Measurements from ENCODE around the gene OSTN.

OSTN gene

DNA sequence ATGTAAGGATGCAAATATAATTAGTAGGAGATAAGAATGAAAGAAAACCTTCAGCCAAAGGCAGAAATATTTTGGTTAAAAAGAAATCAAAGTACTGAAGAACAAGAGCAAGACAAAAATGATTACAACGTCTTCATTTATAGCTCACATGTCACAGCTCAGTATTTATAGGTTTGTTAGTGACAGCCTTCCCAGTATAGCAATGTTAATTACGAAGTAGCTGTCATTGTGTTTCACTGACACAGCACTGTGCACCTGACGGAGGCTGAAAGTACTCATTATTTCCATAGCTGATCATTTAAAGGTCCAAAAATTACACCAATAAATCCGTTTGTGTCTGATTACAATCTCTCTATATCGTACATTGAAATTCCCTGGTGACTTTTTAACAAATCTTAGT, 561 bp upstream of the OSTN start:
- no peaks in the 10 kb centered on the region for H3K9me3 Mint-ChIP-seq
- H3K27me3 Mint-ChIP-seq, result no peaks in the 10 kb centered on the region
- no peak for ATAC-seq
- H3K27ac Mint-ChIP-seq, result no peak overlapping the region
- no peak for DNase-seq
- H3K4me3 Mint-ChIP-seq, result no peak overlapping the region
- H3K4me1 Mint-ChIP-seq, result no peaks in the 10 kb centered on the region

DNA sequence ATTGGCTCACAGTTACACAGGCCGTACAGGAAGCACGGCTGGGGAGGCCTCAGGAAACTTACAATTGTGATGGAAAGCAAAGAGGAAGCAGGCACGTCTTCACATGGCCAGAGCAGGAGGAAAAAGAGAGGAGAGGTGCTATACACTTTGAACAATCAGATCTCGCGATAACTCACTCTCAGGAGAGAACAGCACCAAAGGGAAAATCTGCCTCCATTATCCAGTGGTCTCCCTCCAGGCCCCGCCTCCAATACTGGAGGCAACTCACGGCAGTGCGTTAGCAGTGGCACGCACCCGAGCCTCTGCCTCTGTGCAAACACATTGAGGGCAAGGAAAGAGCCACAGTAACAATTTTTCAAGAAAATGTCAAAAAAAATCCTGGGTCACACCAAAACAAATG, 11.0 kb downstream of the OSTN start:
- Mint-ChIP-seq H3K4me3 (no peak overlapping the region), H3K27me3 (no peaks in the 10 kb centered on the region), H3K9me3 (peaks cover 0 to 1% of the 10 kb centered on the region in 2 donors), H3K4me1 (no peaks in the 10 kb centered on the region), H3K27ac (no peak overlapping the region)
- DNase-seq (no peak), ATAC-seq (no peak)

DNA sequence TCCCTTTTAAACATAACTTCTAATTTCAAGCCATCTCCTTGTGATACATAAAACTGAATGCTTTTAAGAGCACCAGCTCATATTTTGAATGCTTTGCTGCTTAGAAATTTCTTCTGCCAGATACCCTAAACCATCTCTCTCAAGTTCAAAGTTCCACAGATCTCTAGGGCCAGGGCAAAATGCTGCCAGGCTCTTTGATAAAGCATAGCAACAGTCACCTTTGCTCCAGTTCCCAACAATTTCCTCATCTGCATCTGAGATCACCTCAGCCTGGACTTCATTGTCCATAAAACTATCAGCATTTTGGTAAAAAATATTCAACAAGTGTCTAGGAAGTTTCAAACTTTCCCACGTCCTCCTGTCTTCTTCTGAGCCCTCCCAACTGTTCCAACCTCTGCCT, 17.5 kb downstream of the OSTN start:
- Mint-ChIP-seq H3K27me3 (no peaks in the 10 kb centered on the region), H3K9me3 (peaks cover 10 to 27% of the 10 kb centered on the region in 2 donors), H3K4me3 (no peak overlapping the region), H3K4me1 (no peaks in the 10 kb centered on the region), H3K27ac (no peak overlapping the region)
- DNase-seq (no peak), ATAC-seq (no peak)

DNA sequence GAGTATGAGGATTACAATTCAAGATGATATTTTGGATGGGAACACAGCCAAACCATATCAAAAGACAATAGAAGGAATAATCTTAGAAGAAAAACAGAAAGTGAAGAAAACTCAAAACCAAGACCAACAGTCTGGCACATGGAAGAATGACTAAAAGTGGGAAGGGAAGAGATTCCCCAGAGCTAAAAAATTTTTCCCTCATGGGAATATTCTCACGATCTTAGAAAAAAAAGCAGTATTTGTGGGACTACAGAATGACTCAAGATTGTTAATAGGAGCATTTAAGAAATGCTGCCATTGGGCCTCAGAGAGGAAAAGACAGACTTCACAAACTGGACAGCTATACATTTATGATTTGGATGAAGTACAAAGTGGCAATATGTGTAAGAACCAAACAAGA, 18.3 kb downstream of the OSTN start:
- DNase-seq, result no peak
- no peaks in the 10 kb centered on the region for H3K27me3 Mint-ChIP-seq
- peaks cover 10 to 27% of the 10 kb centered on the region in 2 donors for H3K9me3 Mint-ChIP-seq
- H3K27ac Mint-ChIP-seq, result peak overlapping the region in 1 of 2 donors; percentile 20
- ATAC-seq, result no peak
- no peaks in the 10 kb centered on the region for H3K4me1 Mint-ChIP-seq
- H3K4me3 Mint-ChIP-seq, result no peak overlapping the region

DNA sequence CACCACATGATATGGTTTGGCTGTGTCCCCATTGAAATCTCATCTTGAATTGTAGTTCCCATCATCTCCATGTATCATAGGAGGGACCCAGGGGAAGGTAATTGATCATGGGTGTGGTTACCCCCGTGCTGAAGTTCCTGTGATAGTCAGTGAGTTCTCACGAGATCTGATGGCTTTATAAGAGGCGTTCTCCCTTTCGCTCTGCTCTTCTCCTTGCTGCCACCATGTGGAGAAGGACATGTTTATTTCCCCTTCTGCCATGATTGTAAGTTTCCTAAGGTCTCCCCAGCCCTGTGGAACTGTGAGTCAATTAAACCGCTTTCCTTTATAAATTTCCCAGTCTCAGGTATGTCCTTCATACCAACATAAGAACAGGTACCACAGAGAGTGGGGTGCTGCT, 21.9 kb downstream of the OSTN start:
- DNase-seq (no peak), ATAC-seq (no peak)
- Mint-ChIP-seq H3K9me3 (peaks cover 10 to 20% of the 10 kb centered on the region in 2 donors), H3K27ac (no peak overlapping the region), H3K27me3 (no peaks in the 10 kb centered on the region), H3K4me3 (no peak overlapping the region), H3K4me1 (no peaks in the 10 kb centered on the region)

DNA sequence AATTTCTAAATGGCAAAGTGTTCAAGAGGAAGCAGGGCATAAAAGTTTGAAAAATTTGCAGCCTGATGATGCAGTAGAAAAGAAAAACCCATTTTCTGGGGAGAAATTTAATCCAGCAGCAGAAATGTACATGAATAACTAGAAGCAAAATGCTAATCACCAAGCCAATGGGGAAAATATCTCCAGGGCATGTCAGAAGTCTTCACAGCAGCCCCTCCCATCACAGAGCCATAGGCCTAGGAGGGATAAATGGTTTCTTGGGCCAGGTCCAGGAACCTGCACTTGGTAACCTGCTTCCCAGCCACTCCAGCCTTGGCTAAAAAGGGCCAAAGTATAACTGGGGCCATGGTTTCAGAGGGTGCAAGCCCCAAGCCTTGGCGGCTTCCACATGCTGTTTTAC, 22.6 kb downstream of the OSTN start:
- Mint-ChIP-seq H3K27ac (no peak overlapping the region), H3K4me3 (no peak overlapping the region), H3K4me1 (no peaks in the 10 kb centered on the region), H3K9me3 (peaks cover 8 to 15% of the 10 kb centered on the region in 2 donors), H3K27me3 (no peaks in the 10 kb centered on the region)
- DNase-seq, result no peak
- no peak for ATAC-seq

DNA sequence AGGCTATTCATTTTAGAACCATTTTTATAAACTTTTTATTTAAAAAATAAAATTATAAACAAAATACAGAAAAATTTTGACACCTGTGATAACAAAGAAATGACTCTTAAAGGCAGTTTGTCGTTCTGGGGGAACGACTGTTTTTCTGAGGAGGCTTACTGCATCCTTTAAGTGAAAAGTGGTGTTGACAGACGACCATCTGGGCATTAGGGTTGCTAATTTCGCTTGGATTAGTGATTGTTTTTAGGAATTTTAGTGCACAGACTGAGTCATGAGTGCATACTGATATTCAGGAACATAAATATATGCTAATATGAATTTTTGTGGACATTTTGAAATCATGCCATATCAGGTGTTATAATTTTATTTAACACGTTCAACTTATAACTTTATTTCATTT, 28.5 kb downstream of the OSTN start:
- Mint-ChIP-seq H3K27ac (no peak overlapping the region), H3K27me3 (no peaks in the 10 kb centered on the region), H3K4me3 (no peak overlapping the region), H3K9me3 (no peaks in the 10 kb centered on the region), H3K4me1 (no peaks in the 10 kb centered on the region)
- no peak for ATAC-seq
- no peak for DNase-seq

DNA sequence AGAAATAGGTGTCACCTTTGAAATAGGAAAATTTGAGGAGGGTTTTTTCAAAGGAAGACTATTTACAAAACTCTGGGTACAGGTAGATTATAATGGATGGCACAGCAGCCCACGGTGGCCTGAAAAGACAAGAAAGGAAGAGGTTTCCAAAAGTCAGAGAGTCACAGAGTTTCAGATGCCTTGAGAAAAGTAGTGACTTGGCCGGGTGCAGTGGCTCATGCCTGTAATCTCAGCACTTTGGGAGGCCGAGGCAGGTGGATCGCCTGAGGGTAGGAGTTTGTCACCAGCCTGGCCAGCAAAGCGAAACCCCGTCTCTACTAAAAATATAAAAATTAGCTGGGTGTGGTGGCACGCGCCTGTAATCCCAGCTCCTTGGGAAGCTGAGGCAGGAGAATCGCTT, 35.2 kb downstream of the OSTN start:
- Mint-ChIP-seq H3K4me1 (peaks cover 4% of the 10 kb centered on the region), H3K27me3 (no peaks in the 10 kb centered on the region), H3K27ac (peak overlapping the region in 1 of 2 donors; percentile 27), H3K9me3 (peaks cover 0 to 4% of the 10 kb centered on the region in 2 donors), H3K4me3 (no peak overlapping the region)
- ATAC-seq (no peak), DNase-seq (no peak)

DNA sequence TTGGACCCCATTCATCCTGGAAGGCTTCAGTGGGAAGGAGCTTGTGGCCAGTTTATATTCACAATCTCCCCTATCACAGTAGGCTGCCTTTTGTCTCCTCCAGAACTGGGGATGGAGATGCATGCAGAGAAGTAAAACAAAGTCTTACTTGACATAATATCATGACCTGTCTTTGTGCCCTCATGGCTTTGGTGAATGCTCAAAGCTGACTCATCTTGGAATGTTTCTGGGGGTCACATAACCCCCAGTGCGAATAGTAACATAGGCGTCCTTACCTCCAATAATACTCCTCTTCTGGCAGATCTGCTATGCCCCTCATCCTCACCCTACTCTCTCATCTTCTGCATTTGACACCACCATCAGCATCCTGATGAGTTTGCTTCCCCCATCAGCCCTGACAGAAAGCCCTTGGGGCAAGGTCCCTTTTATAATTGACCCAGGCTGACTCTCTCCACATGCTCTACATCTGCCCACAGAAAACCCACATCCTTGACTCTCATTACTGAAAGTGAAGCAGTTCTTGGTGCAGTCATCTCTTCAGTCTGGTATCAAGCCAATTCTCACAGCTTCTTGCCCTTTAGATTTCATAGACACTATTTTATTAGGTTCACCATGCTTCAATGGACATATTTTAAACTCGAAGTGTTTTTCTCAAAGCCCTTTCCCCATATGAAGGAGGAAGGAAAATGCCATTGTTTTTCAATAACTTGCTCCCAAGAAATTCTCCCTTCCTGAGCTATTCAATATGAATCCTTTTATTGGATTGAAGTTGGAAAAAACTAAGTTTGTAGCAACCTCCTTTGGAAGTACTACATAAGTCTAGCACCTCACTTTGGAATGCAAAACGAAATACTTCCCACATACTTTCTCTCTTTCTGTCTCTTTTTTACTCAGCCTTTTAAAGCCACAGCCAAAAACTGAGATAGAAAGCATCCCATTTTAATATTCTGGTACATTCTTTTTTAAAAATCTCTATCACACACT, 36.6 kb downstream of the OSTN start:
- no peak overlapping the region for H3K27ac Mint-ChIP-seq
- DNase-seq (no peak), ATAC-seq (peak; percentile 52)
- no peaks in the 10 kb centered on the region for H3K27me3 Mint-ChIP-seq
- H3K4me3 Mint-ChIP-seq, result no peak overlapping the region
- H3K9me3 Mint-ChIP-seq, result peaks cover 0 to 4% of the 10 kb centered on the region in 2 donors
- H3K4me1 Mint-ChIP-seq, result peaks cover 4% of the 10 kb centered on the region

DNA sequence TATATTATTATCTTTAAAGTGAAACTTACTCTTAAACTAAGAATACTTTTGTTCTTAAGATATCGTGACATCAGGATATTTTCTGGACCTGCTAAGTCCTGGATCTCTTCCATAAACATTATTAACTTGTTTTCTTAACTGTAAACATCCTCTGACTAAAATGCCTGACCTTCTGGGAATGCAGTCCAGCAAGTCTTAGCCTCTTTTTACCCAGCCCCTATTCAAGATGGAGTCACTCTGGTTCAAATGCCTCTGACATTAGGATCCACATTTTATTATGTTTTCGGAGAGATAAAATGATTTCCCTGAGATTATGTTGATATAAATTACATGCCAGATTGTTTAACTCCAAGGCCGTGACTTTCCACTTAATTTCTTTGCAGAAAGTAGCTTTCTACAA, 37.6 kb downstream of the OSTN start:
- DNase-seq (no peak), ATAC-seq (no peak)
- Mint-ChIP-seq H3K9me3 (peaks cover 0 to 4% of the 10 kb centered on the region in 2 donors), H3K27me3 (no peaks in the 10 kb centered on the region), H3K4me3 (no peak overlapping the region), H3K4me1 (peaks cover 4% of the 10 kb centered on the region), H3K27ac (no peak overlapping the region)

DNA sequence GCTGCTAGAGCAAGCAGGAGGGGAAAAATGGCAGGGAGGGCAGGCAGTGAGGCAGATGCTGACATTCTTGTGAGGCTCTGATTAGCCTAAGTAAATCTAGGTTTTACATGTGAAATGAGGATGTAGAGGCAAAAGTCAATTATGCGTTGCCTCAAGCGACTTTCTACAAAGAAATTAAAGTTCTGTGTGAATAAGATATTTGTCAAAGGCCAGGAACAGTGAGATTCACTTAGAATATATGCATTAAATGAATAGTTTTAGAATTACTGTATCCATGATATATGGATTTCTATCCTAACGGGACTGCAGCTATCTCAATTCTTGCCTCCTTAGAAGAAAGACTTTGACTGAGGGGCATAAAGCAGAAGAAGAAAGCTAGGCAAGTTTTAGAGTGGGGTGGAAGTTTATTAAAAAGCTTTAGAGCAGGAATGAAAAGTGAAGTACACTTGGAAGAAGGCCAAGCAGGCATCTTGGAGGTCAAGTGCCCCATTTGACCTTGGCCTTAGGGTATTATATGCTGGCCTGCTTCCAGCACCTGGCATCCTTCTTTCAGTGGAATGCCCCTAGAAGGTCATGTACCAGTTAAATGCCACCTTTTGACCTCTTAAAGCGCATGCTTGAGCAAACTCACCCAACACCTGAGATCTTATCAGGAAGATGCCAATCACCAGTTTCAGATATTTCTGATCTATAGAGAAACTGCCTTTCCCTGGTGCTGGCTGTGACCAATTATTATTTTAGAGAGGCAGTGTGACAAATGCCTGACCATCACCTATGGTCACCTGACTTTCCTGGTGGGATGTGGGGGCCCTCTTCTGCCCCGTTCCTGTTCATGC, 38.2 kb downstream of the OSTN start:
- Mint-ChIP-seq H3K4me1 (peaks cover 4% of the 10 kb centered on the region), H3K9me3 (peaks cover 0 to 4% of the 10 kb centered on the region in 2 donors), H3K4me3 (no peak overlapping the region), H3K27ac (no peak overlapping the region), H3K27me3 (no peaks in the 10 kb centered on the region)
- DNase-seq, result no peak
- ATAC-seq, result no peak

DNA sequence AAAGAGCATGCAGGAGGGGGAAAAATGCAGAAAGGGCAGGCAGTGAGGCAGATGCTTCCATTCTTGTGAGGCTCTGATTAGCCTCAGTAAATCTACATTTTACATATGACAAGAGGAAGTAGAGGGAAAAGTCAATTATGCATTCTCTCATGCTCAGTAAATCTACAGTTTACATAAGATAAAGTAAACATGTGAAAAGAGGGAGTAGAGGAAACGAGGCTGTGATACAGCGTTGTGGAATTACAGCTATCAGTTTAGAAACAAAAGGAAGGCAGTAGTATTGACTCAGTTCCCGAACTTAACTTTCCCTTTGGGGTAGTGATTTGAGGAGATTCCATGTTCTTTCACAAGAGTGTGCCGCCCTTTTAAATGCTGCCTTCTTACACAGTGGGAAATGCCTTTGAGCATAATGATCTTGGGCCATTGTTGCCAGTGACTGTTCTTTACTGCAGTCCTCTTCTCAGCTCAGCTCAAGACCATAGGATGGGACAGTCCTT, 39.3 kb downstream of the OSTN start:
- no peak overlapping the region for H3K27ac Mint-ChIP-seq
- DNase-seq (no peak), ATAC-seq (no peak)
- peaks cover 0 to 4% of the 10 kb centered on the region in 2 donors for H3K9me3 Mint-ChIP-seq
- H3K4me3 Mint-ChIP-seq, result no peak overlapping the region
- no peaks in the 10 kb centered on the region for H3K27me3 Mint-ChIP-seq
- H3K4me1 Mint-ChIP-seq, result peaks cover 4% of the 10 kb centered on the region

DNA sequence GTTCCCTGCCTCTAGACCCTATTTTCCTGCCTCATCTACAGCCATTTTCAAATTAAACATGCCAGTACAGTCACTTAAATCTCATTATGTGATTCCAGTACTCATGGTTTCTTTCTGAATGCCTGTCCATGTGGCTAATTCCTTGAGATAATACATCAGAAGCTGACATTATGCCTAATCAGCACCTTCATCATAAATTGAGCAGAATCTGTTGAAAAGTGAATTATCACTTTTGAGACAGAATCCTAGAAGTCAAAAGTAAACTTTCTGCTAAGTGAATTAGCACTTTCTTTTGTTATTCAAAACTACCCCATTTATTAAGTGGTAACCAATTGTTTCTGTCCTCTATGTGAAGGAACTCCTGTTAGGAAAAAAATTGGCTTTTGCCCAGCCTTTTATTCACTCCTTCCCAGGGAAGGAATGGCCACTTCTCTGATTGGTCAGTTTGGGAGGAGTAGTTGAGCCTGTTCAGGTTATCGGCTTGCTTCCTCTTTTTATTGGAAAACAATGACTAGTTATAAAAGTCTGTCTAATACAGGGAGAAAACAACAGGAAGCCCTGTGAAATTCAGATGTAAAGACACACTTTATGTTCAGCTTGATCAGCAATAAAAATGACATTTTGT, 40.5 kb downstream of the OSTN start:
- no peak for DNase-seq

DNA sequence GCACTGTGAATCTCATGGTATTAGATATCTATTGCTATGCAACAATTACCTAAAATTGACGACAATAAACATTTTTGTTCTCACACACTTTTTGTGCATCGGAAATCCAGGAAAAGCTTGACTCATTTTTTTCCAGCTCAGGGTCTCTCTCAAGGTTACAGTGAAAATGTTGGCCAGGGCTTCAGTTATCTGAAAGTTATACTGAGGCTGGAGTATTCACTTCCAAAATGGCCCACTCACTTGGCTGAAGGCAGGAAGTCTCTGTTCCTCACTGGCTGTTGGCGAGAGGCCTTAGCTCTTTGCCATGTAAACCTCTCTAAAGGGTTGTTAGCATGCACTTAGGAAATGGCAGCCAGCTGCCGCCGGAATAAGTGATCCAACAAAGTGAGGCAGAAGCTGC, 41.4 kb downstream of the OSTN start:
- Mint-ChIP-seq H3K4me1 (peaks cover 3% of the 10 kb centered on the region), H3K9me3 (no peaks in the 10 kb centered on the region), H3K4me3 (no peak overlapping the region), H3K27me3 (no peaks in the 10 kb centered on the region), H3K27ac (no peak overlapping the region)
- DNase-seq (no peak), ATAC-seq (no peak)

More for the DNA sequence above, 40.5 kb downstream of the OSTN start:
- Mint-ChIP-seq H3K4me3 (no peak overlapping the region), H3K9me3 (no peaks in the 10 kb centered on the region), H3K27ac (no peak overlapping the region), H3K4me1 (peaks cover 4% of the 10 kb centered on the region), H3K27me3 (no peaks in the 10 kb centered on the region)
- no peak for ATAC-seq

DNA sequence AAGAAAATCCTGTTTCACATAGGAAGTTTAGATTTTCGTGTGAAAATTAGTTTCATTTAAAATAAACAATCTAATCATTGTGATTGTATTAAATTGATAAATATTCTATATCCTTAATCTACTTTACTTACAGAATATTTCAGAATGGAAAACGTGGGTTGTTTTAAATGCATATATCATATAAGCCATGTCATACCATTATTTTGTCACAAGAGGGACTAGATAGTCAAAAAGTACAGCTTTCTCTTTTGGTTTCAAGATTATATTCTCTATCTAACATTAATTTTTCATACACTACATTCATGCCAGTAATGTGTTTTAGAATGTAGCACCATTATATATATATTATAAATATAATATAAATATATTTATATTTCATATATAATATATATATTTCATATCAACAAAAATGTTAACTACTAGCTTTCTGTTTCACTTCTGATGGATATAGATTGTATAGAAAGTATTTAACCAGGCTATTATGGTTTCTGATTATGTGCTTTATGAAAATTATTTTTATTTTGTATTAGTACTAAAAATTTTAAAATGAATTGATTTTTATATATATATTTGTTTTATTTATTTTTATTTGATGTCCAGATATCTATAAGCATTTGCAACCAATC, 45.3 kb downstream of the OSTN start:
- Mint-ChIP-seq H3K9me3 (no peaks in the 10 kb centered on the region), H3K27ac (no peak overlapping the region), H3K4me3 (no peak overlapping the region), H3K4me1 (no peaks in the 10 kb centered on the region), H3K27me3 (no peaks in the 10 kb centered on the region)
- DNase-seq (no peak), ATAC-seq (no peak)
